Uterus (tissue), 2 donors: Measurements from ENCODE around the gene E2F2.

Experiments used
- POLR2A ChIP-seq, 2 donors: fragments of 450-650 bp; IDR thresholded peaks; one replicate each; pipeline ENCODE4 v1.6.1; 2016; ENCODE audit warnings: antibody characterized with exemption in 2 of 2, mild to moderate bottlenecking in 1 of 2, moderate library complexity in 1 of 2
- TF ChIP-seq, protein P1 (sequence below), 4 experiments: fragments of 200-600 bp in 2 of 4; fragments of 450-650 bp in 2 of 4; sonication (generic) in 2 of 4; IDR thresholded peaks; one replicate each; pipeline ENCODE4 v1.5.1; 2016 to 2019; ENCODE audit warnings: antibody characterized with exemption in 4 of 4, mild to moderate bottlenecking in 2 of 4, moderate library complexity in 1 of 4

DNA sequence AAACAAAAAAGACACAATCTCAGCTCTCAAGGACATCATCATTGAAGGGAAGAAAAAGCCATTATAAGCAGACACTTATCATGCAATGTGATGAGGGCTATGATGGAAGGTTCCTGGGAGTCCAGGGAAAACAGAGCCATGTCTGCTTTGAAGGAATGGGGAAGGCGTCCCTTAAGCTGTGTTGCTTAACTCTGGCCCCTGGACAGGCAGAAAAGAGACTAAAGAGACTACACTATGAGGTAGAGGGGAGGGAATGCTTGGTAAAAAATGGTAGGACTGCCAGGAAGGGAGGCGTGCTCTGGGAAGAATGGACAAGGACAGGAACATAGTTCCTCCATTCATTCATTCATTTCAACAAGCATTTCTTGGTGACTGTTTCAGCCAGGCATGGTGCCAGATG lies 68.3 kb downstream of the E2F2 start:
- TF ChIP-seq, protein P1, sequence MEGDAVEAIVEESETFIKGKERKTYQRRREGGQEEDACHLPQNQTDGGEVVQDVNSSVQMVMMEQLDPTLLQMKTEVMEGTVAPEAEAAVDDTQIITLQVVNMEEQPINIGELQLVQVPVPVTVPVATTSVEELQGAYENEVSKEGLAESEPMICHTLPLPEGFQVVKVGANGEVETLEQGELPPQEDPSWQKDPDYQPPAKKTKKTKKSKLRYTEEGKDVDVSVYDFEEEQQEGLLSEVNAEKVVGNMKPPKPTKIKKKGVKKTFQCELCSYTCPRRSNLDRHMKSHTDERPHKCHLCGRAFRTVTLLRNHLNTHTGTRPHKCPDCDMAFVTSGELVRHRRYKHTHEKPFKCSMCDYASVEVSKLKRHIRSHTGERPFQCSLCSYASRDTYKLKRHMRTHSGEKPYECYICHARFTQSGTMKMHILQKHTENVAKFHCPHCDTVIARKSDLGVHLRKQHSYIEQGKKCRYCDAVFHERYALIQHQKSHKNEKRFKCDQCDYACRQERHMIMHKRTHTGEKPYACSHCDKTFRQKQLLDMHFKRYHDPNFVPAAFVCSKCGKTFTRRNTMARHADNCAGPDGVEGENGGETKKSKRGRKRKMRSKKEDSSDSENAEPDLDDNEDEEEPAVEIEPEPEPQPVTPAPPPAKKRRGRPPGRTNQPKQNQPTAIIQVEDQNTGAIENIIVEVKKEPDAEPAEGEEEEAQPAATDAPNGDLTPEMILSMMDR (IDR thresholded peaks at IDR 0.05), result no peak
- TF ChIP-seq POLR2A (IDR thresholded peaks at IDR 0.05), result no peak
